HG03025 (cell line): ENCODE measurements around the gene NECTIN1.

ENCODE experiments used
- ATAC-seq: cut with Tn5 transposase; IDR thresholded peaks from one replicate; pipeline ENCODE4 v1.9.1; 2021; ENCODE audit warnings: mild to moderate bottlenecking, moderate library complexity; ENCODE audit not compliant: unreplicated experiment, low FRiP score

NECTIN1 gene

GRCh38 chr11:119737366-119738058 lies 8.5 kb upstream of the NECTIN1 start:
- ATAC-seq = no peak

GRCh38 chr11:119734788-119735187 lies 5.8 kb upstream of the NECTIN1 start:
- no peak for ATAC-seq

GRCh38 chr11:119730789-119731386 lies 1.9 kb upstream of the NECTIN1 start:
- no peak for ATAC-seq

- ATAC-seq = no peak
These were observed 1.1 kb upstream of the NECTIN1 start for GRCh38 chr11:119729951-119730613.

- ATAC-seq = peak; percentile 15
These were observed 554 bp upstream of the NECTIN1 start for GRCh38 chr11:119729581-119729927.

- ATAC-seq = no peak
These were observed 781 bp downstream of the NECTIN1 start for GRCh38 chr11:119728211-119728626.

GRCh38 chr11:119727523-119728151 lies 1.4 kb downstream of the NECTIN1 start:
- no peak for ATAC-seq

GRCh38 chr11:119726585-119727522 lies 2.1 kb downstream of the NECTIN1 start:
- ATAC-seq = no peak

- no peak for ATAC-seq
These were observed 2.8 kb downstream of the NECTIN1 start for GRCh38 chr11:119726150-119726553.

GRCh38 chr11:119724956-119725355 lies 4.0 kb downstream of the NECTIN1 start:
- no peak for ATAC-seq

- ATAC-seq = no peak
These were observed 5.1 kb downstream of the NECTIN1 start for GRCh38 chr11:119723952-119724325.

GRCh38 chr11:119723243-119723951 lies 5.6 kb downstream of the NECTIN1 start:
- no peak for ATAC-seq

GRCh38 chr11:119722281-119722794 lies 6.7 kb downstream of the NECTIN1 start:
- ATAC-seq = no peak

- ATAC-seq = no peak
These were observed 7.6 kb downstream of the NECTIN1 start for GRCh38 chr11:119721129-119722120.

GRCh38 chr11:119720311-119720913 lies 8.6 kb downstream of the NECTIN1 start:
- no peak for ATAC-seq

GRCh38 chr11:119717839-119718534 lies 11.0 kb downstream of the NECTIN1 start:
- no peak for ATAC-seq
